Endothelial cell of umbilical vein (primary cell): ENCODE data around the gene PDCD2L. TPM values are rescaled to one million over a fixed set of nuclear protein-coding genes. Genes with fewer than 3 reads are reported as not detected.

Source experiments
- Bru-seq: library from RNA; stranded (reverse); fragments of 400-500 nt; gene quantifications from one replicate; lab custom pipeline; 2021; lab: Mats Ljungman, UMichigan
- BruChase-seq, 2 experiments: library from RNA; stranded (reverse); fragments of 400-500 nt; gene quantifications; one replicate each; lab custom pipeline; 2021; lab: Mats Ljungman, UMichigan
- BruUV-seq: library from RNA; stranded (reverse); fragments of 400-500 nt; replicated peaks from 2 replicates; lab custom pipeline; 2021; lab: Mats Ljungman, UMichigan
- CTCF ChIA-PET: fragments of 300-600, 350-600 bp; sonication (Branson Sonifier 250); formaldehyde crosslinking; loops from one replicate; lab custom pipeline; 2021; ENCODE audit warnings: antibody characterized with exemption, inconsistent platforms; lab: Charles Lee
- POLR2A ChIA-PET: fragments of 300-600, 350-600 bp; sonication (Branson Sonifier 250); formaldehyde crosslinking; loops from one replicate; lab custom pipeline; 2021; ENCODE audit warnings: antibody characterized with exemption, inconsistent platforms; lab: Charles Lee
- DNase-seq: peaks from one replicate; pipeline ENCODE4 v3.0.0-alpha.2; 2011; ENCODE audit warnings: low read depth, low spot score
- FAIRE-seq: peaks from 2 replicates; lab custom pipeline; 2011; peaks lifted over from hg19 to GRCh38; lab: Jason Lieb, UNC
- H2AFZ ChIP-seq: 2 replicates; pipeline ENCODE4 v1.6.0; 2012; ENCODE audit warnings: low read depth, low read length, control low read depth, inconsistent platforms
- H3K27ac ChIP-seq: 2 replicates; pipeline ENCODE4 v1.5.1; 2011; ENCODE audit warnings: low read depth, mild to moderate bottlenecking, control low read depth, low read length, moderate library complexity; ENCODE audit not compliant: insufficient read depth
- H3K27me3 ChIP-seq, 2 experiments: 2 replicates each; pipeline versions ENCODE4 v1.6.0 to v1.6.1; 2011; ENCODE audit warnings: low read length in 2 of 2, mixed read lengths in 1 of 2; ENCODE audit not compliant: control insufficient read depth in 2 of 2, insufficient read depth in 2 of 2
- H3K36me3 ChIP-seq, 2 experiments: 2 replicates in 1 of 2; 3 replicates in 1 of 2; pipeline ENCODE4 v1.5.1; 2011; ENCODE audit warnings: low read length in 2 of 2, mild to moderate bottlenecking in 1 of 2, moderate library complexity in 1 of 2; ENCODE audit not compliant: control insufficient read depth in 2 of 2, insufficient read depth in 2 of 2; ENCODE audit errors: extremely low read depth in 1 of 2
- H3K4me1 ChIP-seq: 3 replicates; pipeline ENCODE4 v1.5.1; 2011; ENCODE audit warnings: mild to moderate bottlenecking, low read length; ENCODE audit not compliant: control insufficient read depth, insufficient read depth; ENCODE audit errors: extremely low read depth
- H3K4me2 ChIP-seq: 2 replicates; pipeline ENCODE4 v1.6.1; 2011; ENCODE audit warnings: low read length, control low read depth, mixed read lengths; ENCODE audit not compliant: insufficient read depth
- H3K4me3 ChIP-seq, 3 experiments: fragments of 200-600 bp in 1 of 3; sonication (generic), shearing (Covaris generic) in 1 of 3; replicated peaks in 1 of 3; 2 replicates each; pipeline ENCODE4 v1.5.1; 2011 to 2016; ENCODE audit warnings: control low read depth in 3 of 3, low read length in 3 of 3, mild to moderate bottlenecking in 2 of 3, inconsistent platforms in 1 of 3, low read depth in 1 of 3, moderate library complexity in 1 of 3; ENCODE audit not compliant: insufficient read depth in 1 of 3
- H3K79me2 ChIP-seq: 2 replicates; pipeline ENCODE4 v1.6.0; 2012; ENCODE audit warnings: low read length, inconsistent platforms; ENCODE audit not compliant: control insufficient read depth, insufficient read depth
- H3K9ac ChIP-seq: replicated peaks from 2 replicates; pipeline ENCODE3; 2011; ENCODE audit warnings: low read length, control low read depth; ENCODE audit not compliant: insufficient read depth; ENCODE audit errors: extremely low read depth
- H3K9me1 ChIP-seq: replicated peaks from 3 replicates; pipeline ENCODE4 v1.6.0; 2011; ENCODE audit warnings: mild to moderate bottlenecking, low read length; ENCODE audit not compliant: control insufficient read depth, insufficient read depth; ENCODE audit errors: extremely low read depth
- H3K9me3 ChIP-seq: replicated peaks from 2 replicates; pipeline ENCODE4 v1.5.1; 2012; ENCODE audit warnings: low read length, inconsistent platforms; ENCODE audit not compliant: control insufficient read depth, insufficient read depth
- H4K20me1 ChIP-seq: replicated peaks from 2 replicates; pipeline ENCODE3; 2011; ENCODE audit warnings: mild to moderate bottlenecking, low read length; ENCODE audit not compliant: control insufficient read depth, insufficient read depth; ENCODE audit errors: extremely low read depth
- EZH2 ChIP-seq: IDR thresholded peaks from 2 replicates; pipeline ENCODE4 v1.6.1; 2012; ENCODE audit warnings: borderline replicate concordance, low read depth, mild to moderate bottlenecking, moderate library complexity, low read length, inconsistent platforms; ENCODE audit not compliant: severe bottlenecking
- JUN ChIP-seq: IDR thresholded peaks from 2 replicates; pipeline ENCODE4 v1.6.1; 2011; ENCODE audit warnings: borderline replicate concordance, low read depth; ENCODE audit not compliant: insufficient read length, insufficient read depth
- MAX ChIP-seq: IDR thresholded peaks from 2 replicates; pipeline ENCODE4 v1.6.1; 2011; ENCODE audit not compliant: insufficient read depth, insufficient read length
- MYC ChIP-seq: IDR thresholded peaks from one replicate; pipeline ENCODE4 v1.6.1; 2011; ENCODE audit warnings: mild to moderate bottlenecking, low read depth, low read length
- POLR2A ChIP-seq: IDR thresholded peaks from 2 replicates; pipeline ENCODE4 v1.6.1; 2012; ENCODE audit warnings: low read depth, mild to moderate bottlenecking, control low read depth, low read length
- POLR2AphosphoS5 ChIP-seq: IDR thresholded peaks from 2 replicates; pipeline ENCODE4 v1.6.1; 2012; ENCODE audit warnings: low read depth, mild to moderate bottlenecking, control low read depth, low read length, moderate library complexity; ENCODE audit not compliant: insufficient read depth
- dilution Hi-C: fragments of 300-500 bp; cut with MboI; formaldehyde crosslinking; loops from one replicate; pipeline ENCODE4 v1.15.0; 2019; ENCODE audit warnings: low sequenced_read_pairs; ENCODE audit not compliant: extremely low pct_ligation_motif_present
- intact Hi-C: fragments of 100-400 bp; cut with micrococcal nuclease; formaldehyde crosslinking; loops from one replicate; pipeline ENCODE4 v1.10.0; 2022
- long read RNA-seq: library from polyadenylated mRNA; stranded (forward); transcript quantifications from one replicate; pipeline ENCODE4 v2.0.0, GENCODE V29; 2021
- polyA minus RNA-seq, 3 experiments: library from RNA; depleted of rRNA, polyadenylated mRNA; stranded (reverse); fragments of >200 nt; gene quantifications; 1 replicate in 1 of 3; 2 replicates in 2 of 3; pipeline ENCODE4 v1.2.3, GENCODE V29; 2011
- polyA plus RNA-seq, 4 experiments: library from polyadenylated mRNA; depleted of rRNA in 3 of 4; stranded (reverse) in 3 of 4; unstranded in 1 of 4; fragments of >200 nt; gene quantifications; 2 replicates each; pipeline versions ENCODE4 v1.2.1 to v1.2.3, GENCODE V29; 2011 to 2012; ENCODE audit warnings: missing spikeins in 1 of 4
- total RNA-seq: library from RNA; stranded (reverse); gene quantifications from 2 replicates; pipeline ENCODE4 v1.2.3, GENCODE V29; 2021
- TF ChIP-seq, protein P1 (sequence below), 2 donors: IDR thresholded peaks; 1 replicate in 1 of 2; 2 replicates in 1 of 2; pipeline ENCODE4 v1.5.1; 2011; ENCODE audit warnings: low read length in 2 of 2, mild to moderate bottlenecking in 2 of 2, moderate library complexity in 2 of 2, control low read depth in 1 of 2, inconsistent platforms in 1 of 2, low read depth in 1 of 2; ENCODE audit not compliant: insufficient read depth in 1 of 2; ENCODE audit errors: extremely low read depth in 1 of 2

The PDCD2L gene
- total RNA-seq (12.4 and 12.9 TPM in 2 replicates), polyA plus RNA-seq (20.3 and 24.9 TPM in 2 replicates), polyA minus RNA-seq (22.9 and 23.2 TPM in 2 replicates), Bru-seq, nascent RNA (percentile 56 among the genes with signal in this experiment), BruChase-seq, experiment 1, labeled RNA remaining after a 6-hour chase (percentile 54 among the genes with signal in this experiment), BruChase-seq, experiment 2, labeled RNA remaining after a 2-hour chase (percentile 50 among the genes with signal in this experiment)
- 19.2 and 19.6 TPM in 2 replicates for polyA plus RNA-seq (2011; cell fraction: cytosol; rRNA removed)
- polyA plus RNA-seq (2011; cell fraction: nucleus; rRNA removed), result 9.0 and 11.1 TPM in 2 replicates
- polyA plus RNA-seq (2012), result 18.4 and 21.4 TPM in 2 replicates
- polyA minus RNA-seq (2011; cell fraction: cytosol; rRNA and poly(A)+ RNA removed), result 5.9 TPM
- polyA minus RNA-seq (2011; cell fraction: nucleus; rRNA and poly(A)+ RNA removed), result 3.1 and 5.6 TPM in 2 replicates
- long read RNA-seq, transcript PDCD2L-201 (7 exons, 1,171 nt), result major isoform, 15 of 21 reads
- long read RNA-seq, partial matches to known transcripts, result 0 of 21 reads
- long read RNA-seq, other reads (novel, unspliced or antisense), result 3 of 21 reads

- FAIRE-seq, result peak; percentile 95
Measured at GRCh38 chr19:34404109-34404909, at the start of gene PDCD2L. Gene PDCD2L (plus strand): TSS chr19:34404399. CDS start chr19:34404431, 32 bp downstream.

More at GRCh38 chr19:34404109-34404909, at the start of gene PDCD2L:
- H3K27ac ChIP-seq, result peak within 1 kb of the TSS; percentile 69
- no TSS peak for BruUV-seq
- peak within 1 kb of the TSS; percentile 93 for H3K4me2 ChIP-seq
- no peaks in the 10 kb centered on the region for H4K20me1 ChIP-seq
- H3K36me3 ChIP-seq, result peaks cover 0 to 13% of the 10 kb centered on the region in 2 experiments
- ChIA-PET CTCF (no interaction called here), POLR2A (no interaction called here)
- dilution Hi-C loops (no loop called here), intact Hi-C loops (loop anchor here (1.0 kb wide), 1 partner anchor 24 kb away; the partner anchor contains the start of gene UBA2)
- peaks cover 7% of the 10 kb centered on the region for H3K4me1 ChIP-seq
- H2AFZ ChIP-seq, result peak within 1 kb of the TSS; percentile 100
- peak; percentile 92 for DNase-seq
- peak; percentile 26 for TF ChIP-seq MYC
- peak; percentile 64 for TF ChIP-seq MAX
- TF ChIP-seq, protein P1, sequence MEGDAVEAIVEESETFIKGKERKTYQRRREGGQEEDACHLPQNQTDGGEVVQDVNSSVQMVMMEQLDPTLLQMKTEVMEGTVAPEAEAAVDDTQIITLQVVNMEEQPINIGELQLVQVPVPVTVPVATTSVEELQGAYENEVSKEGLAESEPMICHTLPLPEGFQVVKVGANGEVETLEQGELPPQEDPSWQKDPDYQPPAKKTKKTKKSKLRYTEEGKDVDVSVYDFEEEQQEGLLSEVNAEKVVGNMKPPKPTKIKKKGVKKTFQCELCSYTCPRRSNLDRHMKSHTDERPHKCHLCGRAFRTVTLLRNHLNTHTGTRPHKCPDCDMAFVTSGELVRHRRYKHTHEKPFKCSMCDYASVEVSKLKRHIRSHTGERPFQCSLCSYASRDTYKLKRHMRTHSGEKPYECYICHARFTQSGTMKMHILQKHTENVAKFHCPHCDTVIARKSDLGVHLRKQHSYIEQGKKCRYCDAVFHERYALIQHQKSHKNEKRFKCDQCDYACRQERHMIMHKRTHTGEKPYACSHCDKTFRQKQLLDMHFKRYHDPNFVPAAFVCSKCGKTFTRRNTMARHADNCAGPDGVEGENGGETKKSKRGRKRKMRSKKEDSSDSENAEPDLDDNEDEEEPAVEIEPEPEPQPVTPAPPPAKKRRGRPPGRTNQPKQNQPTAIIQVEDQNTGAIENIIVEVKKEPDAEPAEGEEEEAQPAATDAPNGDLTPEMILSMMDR (IDR thresholded peaks at IDR 0.05; ENCODE audit: extremely low read depth in 1 of 2, insufficient read depth in 1 of 2, low read depth in 1 of 2, low read length in 2 of 2), result no peak
- peak; percentile 75 for TF ChIP-seq POLR2A
- no peak for TF ChIP-seq EZH2
- peak; percentile 69 for TF ChIP-seq POLR2AphosphoS5
- TF ChIP-seq JUN, result no peak
- no peaks in the 10 kb centered on the region for H3K9me1 ChIP-seq
- peak within 1 kb of the TSS; percentile 70 for H3K9ac ChIP-seq
- H3K4me3 ChIP-seq, result peak within 1 kb of the TSS; percentile 60 to 79 (median 75)
- H3K27me3 ChIP-seq, result no peaks in the 10 kb centered on the region
- no peaks in the 10 kb centered on the region for H3K9me3 ChIP-seq
- peaks cover 14% of the 10 kb centered on the region for H3K79me2 ChIP-seq
